Suprapubic skin (tissue), 4 donors: ENCODE data around the gene S100A1.

Experiments used
- POLR2A ChIP-seq, 2 donors: fragments of 450-650 bp; IDR thresholded peaks; one replicate each; pipeline ENCODE4 v1.6.1; 2017; ENCODE audit warnings: antibody characterized with exemption in 2 of 2, mild to moderate bottlenecking in 2 of 2, moderate library complexity in 2 of 2
- POLR2AphosphoS5 ChIP-seq, 3 donors: sonication (generic); formaldehyde crosslinking; IDR thresholded peaks; one replicate each; pipeline ENCODE4 v1.6.1; 2017; ENCODE audit warnings: antibody characterized with exemption in 3 of 3

DNA sequence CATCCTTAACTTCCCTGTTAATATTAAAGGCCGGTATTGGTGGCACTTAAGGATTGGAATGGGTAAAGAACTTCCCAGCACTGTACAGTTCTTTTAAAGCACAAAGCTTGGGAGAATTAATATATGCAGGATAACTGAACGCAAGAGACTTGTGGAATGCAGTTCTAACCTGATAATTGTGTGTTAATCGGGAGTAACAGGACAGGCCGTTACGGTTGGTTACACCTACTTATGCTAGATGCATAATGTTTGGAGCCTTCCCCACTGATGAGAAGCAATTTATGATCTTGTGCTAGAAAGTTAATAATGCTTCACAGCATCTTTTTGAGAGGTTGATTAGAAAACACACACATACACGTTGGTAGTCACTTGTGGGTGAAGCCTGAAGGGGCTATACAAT, 12.6 kb downstream of the S100A1 start:
- no peak for TF ChIP-seq POLR2AphosphoS5 (IDR thresholded peaks at IDR 0.05)
- TF ChIP-seq POLR2A (IDR thresholded peaks at IDR 0.05) = no peak
